Liver (tissue), 9 donors: ENCODE data around the gene LRMDA. TPM values are rescaled to one million over a fixed set of nuclear protein-coding genes. Genes with fewer than 3 reads are reported as not detected.

ENCODE experiments used
- DNase-seq: peaks from one replicate; pipeline ENCODE4 v3.0.0-alpha.2; 2017; ENCODE audit warnings: low spot score
- H3K27ac ChIP-seq, 2 donors: one replicate each; pipeline ENCODE4 v1.7.0; 2013; ENCODE audit warnings: inconsistent platforms in 2 of 2, low read length in 2 of 2, control low read depth in 1 of 2, low read depth in 1 of 2, mild to moderate bottlenecking in 1 of 2
- H3K27me3 ChIP-seq, 4 donors: one replicate each; pipeline versions ENCODE4 v1.6.1 to v1.7.0; 2013; ENCODE audit warnings: low read length in 3 of 4, inconsistent platforms in 1 of 4, mild to moderate bottlenecking in 1 of 4, moderate library complexity in 1 of 4; ENCODE audit not compliant: control insufficient read depth in 4 of 4, insufficient read depth in 4 of 4
- H3K36me3 ChIP-seq, 4 donors: one replicate each; pipeline versions ENCODE4 v1.6.1 to v1.7.0; 2013; ENCODE audit warnings: low read length in 3 of 4, mild to moderate bottlenecking in 3 of 4, low read depth in 1 of 4, moderate library complexity in 1 of 4; ENCODE audit not compliant: control insufficient read depth in 4 of 4, insufficient read depth in 3 of 4
- H3K4me1 ChIP-seq, 4 donors: one replicate each; pipeline versions ENCODE4 v1.6.1 to v1.7.0; 2013; ENCODE audit warnings: low read length in 3 of 4, mild to moderate bottlenecking in 3 of 4, moderate library complexity in 1 of 4; ENCODE audit not compliant: control insufficient read depth in 4 of 4, insufficient read depth in 4 of 4
- H3K4me3 ChIP-seq, 3 donors: one replicate each; pipeline versions ENCODE4 v1.6.1 to v1.7.0; 2013; ENCODE audit warnings: low read length in 3 of 3, control low read depth in 1 of 3, low read depth in 1 of 3, mild to moderate bottlenecking in 1 of 3
- H3K9ac ChIP-seq, 2 donors: one replicate each; pipeline ENCODE4 v1.7.0; 2013; ENCODE audit warnings: low read length in 2 of 2, mild to moderate bottlenecking in 2 of 2, moderate library complexity in 2 of 2, control low read depth in 1 of 2, low read depth in 1 of 2
- H3K9me3 ChIP-seq, 4 donors: one replicate each; pipeline versions ENCODE4 v1.6.1 to v1.7.0; 2013; ENCODE audit warnings: low read length in 3 of 4; ENCODE audit not compliant: control insufficient read depth in 4 of 4
- CTCF ChIP-seq: fragments of 150-350 bp; IDR thresholded peaks from 2 replicates; pipeline ENCODE4 v1.5.1; 2017; ENCODE audit warnings: improper control_type of control experiment, low read depth, low read length; ENCODE audit not compliant: missing input control
- EGR1 ChIP-seq, 2 donors: IDR thresholded peaks; 2 replicates each; pipeline ENCODE4 v1.6.1; 2016 to 2018; ENCODE audit warnings: antibody characterized with exemption in 2 of 2, low read depth in 2 of 2
- FOXA1 ChIP-seq: IDR thresholded peaks from 2 replicates; pipeline ENCODE4 v1.6.1; 2016; ENCODE audit warnings: antibody characterized with exemption
- FOXA2 ChIP-seq: IDR thresholded peaks from 2 replicates; pipeline ENCODE4 v1.6.1; 2016; ENCODE audit warnings: antibody characterized with exemption
- GABPA ChIP-seq, 2 donors: IDR thresholded peaks in 1 of 2; conservative IDR thresholded peaks in 1 of 2; 2 replicates each; pipeline ENCODE4 v1.6.1; 2016; ENCODE audit warnings: antibody characterized with exemption in 2 of 2, mild to moderate bottlenecking in 1 of 2, moderate library complexity in 1 of 2
- HNF4A ChIP-seq, 2 donors: conservative IDR thresholded peaks; 2 replicates each; pipeline ENCODE4 v1.6.1; 2016; ENCODE audit warnings: antibody characterized with exemption in 2 of 2, mild to moderate bottlenecking in 2 of 2
- HNF4G ChIP-seq: IDR thresholded peaks from 2 replicates; pipeline ENCODE4 v1.6.1; 2016; ENCODE audit warnings: antibody characterized with exemption
- JUND ChIP-seq, 2 donors: IDR thresholded peaks; 2 replicates each; pipeline ENCODE4 v1.6.1; 2016; ENCODE audit warnings: antibody characterized with exemption in 2 of 2
- MAX ChIP-seq: IDR thresholded peaks from 2 replicates; pipeline ENCODE4 v1.6.1; 2016; ENCODE audit warnings: antibody characterized with exemption
- NR2F2 ChIP-seq: IDR thresholded peaks from 2 replicates; pipeline ENCODE4 v1.6.1; 2016; ENCODE audit warnings: antibody characterized with exemption
- RAD21 ChIP-seq, 2 donors: IDR thresholded peaks; 2 replicates each; pipeline ENCODE4 v1.6.1; 2016; ENCODE audit warnings: antibody characterized with exemption in 2 of 2, mild to moderate bottlenecking in 2 of 2
- REST ChIP-seq: IDR thresholded peaks from 2 replicates; pipeline ENCODE4 v1.6.1; 2016; ENCODE audit warnings: antibody characterized with exemption, mild to moderate bottlenecking
- RXRA ChIP-seq, 2 donors: IDR thresholded peaks; 2 replicates each; pipeline ENCODE4 v1.6.1; 2017 to 2018; ENCODE audit warnings: antibody characterized with exemption in 2 of 2, mild to moderate bottlenecking in 1 of 2
- SP1 ChIP-seq: IDR thresholded peaks from 2 replicates; pipeline ENCODE4 v1.6.1; 2018; ENCODE audit warnings: antibody characterized with exemption, mild to moderate bottlenecking
- TAF1 ChIP-seq: conservative IDR thresholded peaks from 2 replicates; pipeline ENCODE4 v1.6.1; 2016; ENCODE audit warnings: antibody characterized with exemption, mild to moderate bottlenecking
- YY1 ChIP-seq: IDR thresholded peaks from 2 replicates; pipeline ENCODE4 v1.6.1; 2016; ENCODE audit warnings: antibody characterized with exemption, mild to moderate bottlenecking
- ZBTB33 ChIP-seq: IDR thresholded peaks from 2 replicates; pipeline ENCODE4 v1.6.1; 2016; ENCODE audit warnings: antibody characterized with exemption
- WGBS: extraction: QIAGEN DNeasy Blood & Tissue Kit; methylation state at CpG from one replicate; pipeline ENCODE4 v1.1.7; 2013; 5-methylcytosine and 5-hydroxymethylcytosine counted together
- polyA plus RNA-seq, 2 donors: library from polyadenylated mRNA; stranded (reverse) in 1 of 2; unstranded in 1 of 2; fragments of 200-250 nt in 1 of 2; fragments of >200 nt in 1 of 2; fragmentation: Nextera tagmentation in 1 of 2; extraction: Ambion mirVana in 1 of 2; gene quantifications; one replicate each; pipeline versions ENCODE4 v1.2.1 to v1.2.3, GENCODE V29; 2013 to 2015
- total RNA-seq, 2 donors: library from RNA; depleted of rRNA; stranded (reverse); fragments of >200 nt; gene quantifications; one replicate each; pipeline ENCODE4 v1.2.3, GENCODE V29; 2014
- TF ChIP-seq, protein P1 (sequence below): IDR thresholded peaks from 2 replicates; pipeline ENCODE4 v1.6.1; 2016; ENCODE audit warnings: antibody characterized with exemption
- donor health status: healthy.
- donor health status: healthy.
- donor health status: healthy.
- donor health status: healthy.
- donor health status: healthy.

LRMDA gene
- total and polyA plus RNA-seq, 4 donors, result 7.9 to 15.8 (median 11.3) TPM

DNA sequence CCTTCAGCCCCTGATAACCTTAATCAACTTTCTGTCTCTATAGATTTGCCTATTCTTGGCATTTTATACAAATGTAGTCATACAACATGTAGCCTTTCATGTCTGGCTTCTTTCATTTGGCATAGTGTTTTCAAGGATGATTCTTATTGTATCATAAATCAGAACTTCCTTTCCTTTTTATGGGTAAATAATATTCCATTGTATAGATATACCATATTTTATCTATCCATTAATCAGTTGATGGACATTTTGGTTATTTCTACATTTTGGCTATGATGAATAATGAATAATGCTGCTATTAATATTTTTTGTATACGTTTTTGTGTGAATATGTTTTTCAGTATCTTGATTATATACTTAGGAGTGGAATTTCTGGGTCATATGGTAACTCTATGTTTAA, 720.8 kb downstream of the LRMDA start:
- no peak overlapping the region for H3K27ac ChIP-seq
- H3K27me3 ChIP-seq, result no peaks in the 10 kb centered on the region
- TF ChIP-seq REST (no peak), EGR1 (IDR thresholded peaks at IDR 0.05; ENCODE audit: low read depth in 2 of 2) (no peak), FOXA2 (no peak), RXRA (IDR thresholded peaks at IDR 0.05) (no peak), RAD21 (IDR thresholded peaks at IDR 0.05) (no peak), NR2F2 (no peak), CTCF (no peak), JUND (IDR thresholded peaks at IDR 0.05) (no peak), HNF4G (no peak), MAX (no peak), GABPA (IDR thresholded peaks at IDR 0.05 in 1 of 2, conservative IDR thresholded peaks at IDR 0.05 in 1 of 2) (no peak), YY1 (no peak), ZBTB33 (no peak)
- H3K9me3 ChIP-seq, result peaks cover 0 to 2% (median 0%) of the 10 kb centered on the region in 4 donors
- H3K4me1 ChIP-seq, result no peaks in the 10 kb centered on the region
- 90% methylated on average over 1 of the region's 1 CpG for WGBS
- H3K4me3 ChIP-seq, result no peak overlapping the region
- H3K36me3 ChIP-seq, result no peaks in the 10 kb centered on the region
- H3K9ac ChIP-seq, result no peak overlapping the region
- DNase-seq, result no peak

DNA sequence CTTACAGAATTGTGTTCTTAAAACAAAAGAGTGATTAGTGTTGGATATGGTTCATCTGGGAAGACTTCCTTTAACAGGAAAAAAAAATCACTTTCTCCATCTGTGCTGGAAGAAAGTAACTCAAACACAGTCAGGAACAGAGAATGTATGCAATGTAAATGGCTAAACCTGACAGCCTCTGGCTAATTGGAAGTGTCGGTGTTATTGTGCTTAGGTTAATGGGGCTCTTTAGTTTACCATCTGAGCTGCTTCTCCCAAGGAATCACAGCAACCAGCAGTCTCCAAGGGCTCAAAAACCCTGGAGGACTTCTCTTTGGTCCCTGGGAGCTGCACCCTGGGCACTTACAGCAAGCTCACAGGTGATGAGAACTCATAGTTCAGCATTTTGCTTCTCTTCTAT, 724.5 kb downstream of the LRMDA start:
- no peaks in the 10 kb centered on the region for H3K27me3 ChIP-seq
- TF ChIP-seq REST (no peak), RXRA (IDR thresholded peaks at IDR 0.05) (no peak), HNF4A (conservative IDR thresholded peaks at IDR 0.05) (no peak), JUND (IDR thresholded peaks at IDR 0.05) (no peak), EGR1 (IDR thresholded peaks at IDR 0.05; ENCODE audit: low read depth in 2 of 2) (no peak), CTCF (no peak), FOXA2 (no peak), FOXA1 (no peak), YY1 (no peak), MAX (no peak), RAD21 (IDR thresholded peaks at IDR 0.05) (no peak), NR2F2 (no peak), SP1 (no peak), TAF1 (no peak)
- TF ChIP-seq, protein P1, sequence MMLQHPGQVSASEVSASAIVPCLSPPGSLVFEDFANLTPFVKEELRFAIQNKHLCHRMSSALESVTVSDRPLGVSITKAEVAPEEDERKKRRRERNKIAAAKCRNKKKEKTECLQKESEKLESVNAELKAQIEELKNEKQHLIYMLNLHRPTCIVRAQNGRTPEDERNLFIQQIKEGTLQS, result no peak
- H3K9ac ChIP-seq, result no peak overlapping the region
- no peak overlapping the region for H3K4me3 ChIP-seq
- no peaks in the 10 kb centered on the region for H3K36me3 ChIP-seq
- H3K9me3 ChIP-seq, result peaks cover 0 to 2% (median 0%) of the 10 kb centered on the region in 4 donors
- 97% methylated on average over 1 of the region's 1 CpG for WGBS
- no peak for DNase-seq
- no peaks in the 10 kb centered on the region for H3K4me1 ChIP-seq
- H3K27ac ChIP-seq, result no peak overlapping the region
